ENCODE measurements around the gene ADAMTSL1. TPM values are rescaled to one million over a fixed set of nuclear protein-coding genes. Genes with fewer than 3 reads are reported as not detected.

The ADAMTSL1 gene
- total RNA-seq, 2 donors from 2014 or later = 1.5 TPM; not detected in 1

- no peak for DNase-seq
- H3K4me3 Mint-ChIP-seq = no peak overlapping the region
- Histone ChIP-seq H3K9me3 (ENCODE audit: control insufficient read depth, low read length) (no peaks in the 10 kb centered on the region), H3K27ac (ENCODE audit: low read depth, low read length) (no peak overlapping the region), H3K36me3 (ENCODE audit: control insufficient read depth, insufficient read depth, low read length) (no peaks in the 10 kb centered on the region), H3K9ac (ENCODE audit: extremely low read depth, low read length, poor library complexity, severe bottlenecking) (no peak overlapping the region), H3K4me1 (ENCODE audit: control insufficient read depth, insufficient read depth, low read length) (no peaks in the 10 kb centered on the region), H3K4me3 (ENCODE audit: low read length) (no peak overlapping the region), H3K27me3 (ENCODE audit: control insufficient read depth, insufficient read depth, low read length, poor library complexity, severe bottlenecking) (no peaks in the 10 kb centered on the region)
- no peaks in the 10 kb centered on the region for H3K36me3 Mint-ChIP-seq (ENCODE audit: low read depth)
- peaks cover 1% of the 10 kb centered on the region for H3K27me3 Mint-ChIP-seq (ENCODE audit: insufficient read depth)
- H3K4me1 Mint-ChIP-seq = no peaks in the 10 kb centered on the region
- no peak overlapping the region for H3K27ac Mint-ChIP-seq
- TF ChIP-seq CTCF (conservative IDR thresholded peaks at IDR 0.05) = no peak
- H3K9me3 Mint-ChIP-seq = no peaks in the 10 kb centered on the region
Measured at GRCh38 chr9:18675973-18676372, 202.0 kb downstream of the ADAMTSL1 start.

- Mint-ChIP-seq H3K27ac (no peak overlapping the region), H3K27me3 (ENCODE audit: insufficient read depth) (peaks cover 1% of the 10 kb centered on the region), H3K9me3 (no peaks in the 10 kb centered on the region), H3K4me3 (no peak overlapping the region), H3K4me1 (no peaks in the 10 kb centered on the region), H3K36me3 (ENCODE audit: low read depth) (no peaks in the 10 kb centered on the region)
- Histone ChIP-seq H3K27me3 (ENCODE audit: control insufficient read depth, insufficient read depth, low read length, poor library complexity, severe bottlenecking) (no peaks in the 10 kb centered on the region), H3K9me3 (ENCODE audit: control insufficient read depth, low read length) (no peaks in the 10 kb centered on the region), H3K4me3 (ENCODE audit: low read length) (no peak overlapping the region), H3K9ac (ENCODE audit: extremely low read depth, low read length, poor library complexity, severe bottlenecking) (no peak overlapping the region), H3K27ac (ENCODE audit: low read depth, low read length) (no peak overlapping the region), H3K4me1 (ENCODE audit: control insufficient read depth, insufficient read depth, low read length) (no peaks in the 10 kb centered on the region), H3K36me3 (ENCODE audit: control insufficient read depth, insufficient read depth, low read length) (no peaks in the 10 kb centered on the region)
- no peak for TF ChIP-seq CTCF (conservative IDR thresholded peaks at IDR 0.05)
- DNase-seq = no peak
- WGBS, 2 experiments (ENCODE audit: insufficient coverage in 1 of 2, insufficient read length in 1 of 2) = 88% methylated on average over 2 of the region's 2 CpGs; no CpG with 5 or more reads in 1 of the 2 experiments
Measured at GRCh38 chr9:18676525-18676924, 202.6 kb downstream of the ADAMTSL1 start.

DNA sequence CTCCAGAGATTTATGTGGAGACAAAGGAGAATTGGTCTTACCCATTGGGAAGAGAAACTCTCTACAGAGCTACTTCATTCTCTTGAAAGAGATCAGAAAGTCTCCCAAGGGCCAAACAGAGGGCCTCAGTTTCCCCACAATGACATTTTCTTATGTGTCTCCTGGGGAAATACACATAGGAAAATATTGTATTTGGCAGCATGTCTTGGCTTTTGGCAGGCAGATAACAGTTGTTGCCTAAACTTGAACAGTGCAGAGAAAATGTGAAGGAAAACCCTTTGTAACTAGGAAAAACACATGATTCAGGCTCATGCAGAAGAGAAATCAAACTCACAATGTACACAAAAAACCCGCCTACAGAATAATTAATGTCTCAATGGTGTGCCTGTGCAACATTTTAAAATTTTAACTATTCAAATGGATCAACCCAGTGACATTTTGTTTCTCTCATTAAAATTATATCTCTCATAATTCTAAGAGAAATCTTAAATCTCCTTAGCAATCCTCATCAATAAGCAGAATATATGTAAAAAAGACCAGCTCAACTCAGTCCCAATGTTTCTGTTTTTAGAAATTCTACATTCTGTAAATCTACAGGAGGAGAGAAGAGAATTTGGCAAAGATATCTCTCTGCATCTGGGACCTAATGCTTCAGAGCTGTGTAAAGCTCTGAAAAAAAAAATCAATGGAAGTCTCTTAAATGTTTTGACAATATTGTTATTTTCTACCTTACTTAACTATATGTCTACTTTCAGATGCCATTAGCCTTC is 205.1 kb downstream of the ADAMTSL1 start:
- Histone ChIP-seq H3K36me3 (ENCODE audit: control insufficient read depth, insufficient read depth, low read length) (no peaks in the 10 kb centered on the region), H3K4me3 (ENCODE audit: low read length) (no peak overlapping the region), H3K9me3 (ENCODE audit: control insufficient read depth, low read length) (no peaks in the 10 kb centered on the region), H3K27me3 (ENCODE audit: control insufficient read depth, insufficient read depth, low read length, poor library complexity, severe bottlenecking) (no peaks in the 10 kb centered on the region), H3K4me1 (ENCODE audit: control insufficient read depth, insufficient read depth, low read length) (no peaks in the 10 kb centered on the region), H3K27ac (ENCODE audit: low read depth, low read length) (no peak overlapping the region), H3K9ac (ENCODE audit: extremely low read depth, low read length, poor library complexity, severe bottlenecking) (no peak overlapping the region)
- 77 to 100% methylated on average over 1 of the region's 1 CpG for WGBS, 2 experiments (ENCODE audit: insufficient coverage in 1 of 2, insufficient read length in 1 of 2)
- Mint-ChIP-seq H3K27ac (no peak overlapping the region), H3K27me3 (ENCODE audit: insufficient read depth) (peaks cover 1% of the 10 kb centered on the region), H3K36me3 (ENCODE audit: low read depth) (no peaks in the 10 kb centered on the region), H3K9me3 (no peaks in the 10 kb centered on the region), H3K4me1 (no peaks in the 10 kb centered on the region), H3K4me3 (no peak overlapping the region)
- no peak for DNase-seq
- no peak for TF ChIP-seq CTCF (conservative IDR thresholded peaks at IDR 0.05)

All from endodermal cell (in vitro differentiated cells).